ENCODE measurements around the gene EGFR.

DNA sequence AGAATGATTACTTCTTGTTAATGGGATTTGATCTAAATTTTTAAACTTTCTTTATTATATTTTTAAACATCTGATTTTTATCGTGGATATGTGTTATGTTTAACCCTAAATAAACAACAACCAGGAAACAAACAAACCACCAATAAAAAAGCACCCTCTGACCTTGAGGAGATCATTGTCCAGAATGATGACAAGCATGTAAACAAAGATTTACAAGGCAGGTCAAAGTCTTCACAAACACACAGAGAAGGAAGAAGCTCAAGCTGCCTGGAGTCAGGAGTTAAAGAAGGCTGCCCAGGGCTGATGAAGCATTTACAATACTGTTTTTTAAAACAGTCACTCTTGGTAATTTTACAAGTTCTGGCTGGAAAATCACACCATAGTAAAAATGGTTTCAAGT, 31.0 kb upstream of the EGFR start:
- no peak for TF ChIP-seq CTCF (IDR thresholded peaks at IDR 0.05; ENCODE audit: low read length)
- no peak for TF ChIP-seq EZH2 (IDR thresholded peaks at IDR 0.05; ENCODE audit: borderline replicate concordance, low read length)

Measured in OCI-LY1 (cell line).